WTC11 (cell line): ENCODE results near the gene FAM107B.

ENCODE experiments used
- ATF3 ChIP-seq: sonication (generic); formaldehyde crosslinking; conservative IDR thresholded peaks from 2 replicates; pipeline ENCODE4 v1.8.1; 2022; ENCODE audit warnings: mild to moderate bottlenecking, missing genetic modification reagents
- CTCF ChIP-seq: fragments of 200-600 bp; IDR thresholded peaks from 2 replicates; pipeline ENCODE4 v1.8.0; 2022; ENCODE audit warnings: antibody characterized with exemption
- ESRRA ChIP-seq: sonication (generic); formaldehyde crosslinking; IDR thresholded peaks from 2 replicates; pipeline ENCODE4 v1.8.1; 2022; ENCODE audit warnings: mild to moderate bottlenecking, missing genetic modification reagents, borderline replicate concordance
- GTF2I ChIP-seq: fragments of 250-450 bp; sonication (Bioruptor Pico); conservative IDR thresholded peaks from 2 replicates; pipeline ENCODE4 v1.4.0; 2021; ENCODE audit warnings: mild to moderate bottlenecking
- IRF1 ChIP-seq: sonication (generic); formaldehyde crosslinking; IDR thresholded peaks from 2 replicates; pipeline ENCODE4 v1.8.0; 2023; ENCODE audit warnings: missing genetic modification reagents

GRCh38 chr10:14774214-14774580 is 500 bp downstream of the FAM107B start:
- TF ChIP-seq CTCF, result no peak
- no peak for TF ChIP-seq ESRRA (CRISPR knock-in tag)
- no peak for TF ChIP-seq ATF3 (CRISPR knock-in tag)
- no peak for TF ChIP-seq IRF1 (CRISPR knock-in tag)
- no peak for TF ChIP-seq GTF2I (CRISPR knock-in tag)
